PC-9 (cell line): ENCODE data around the gene TTC23. TPM values are rescaled to one million over a fixed set of nuclear protein-coding genes. Genes with fewer than 3 reads are reported as not detected.

Source experiments
- BruUV-seq: library from RNA; stranded (reverse); fragments of 400-500 nt; replicated peaks from 2 replicates; lab custom pipeline; 2021; lab: Mats Ljungman, UMichigan
- CTCF ChIA-PET: fragments of 300-600 bp; sonication (Branson Sonifier 250); formaldehyde crosslinking; loops from one replicate; lab custom pipeline; 2022; ENCODE audit warnings: antibody characterized with exemption; lab: Charles Lee
- POLR2A ChIA-PET: fragments of 300-600 bp; sonication (Branson Sonifier 250); formaldehyde crosslinking; loops from one replicate; lab custom pipeline; 2022; ENCODE audit warnings: antibody characterized with exemption; ENCODE audit not compliant: unreplicated experiment; lab: Charles Lee
- DNase-seq, 2 experiments: peaks; one replicate each; pipeline versions ENCODE4 v3.0.0 to v3.0.0-alpha.2; 2015 to 2022; ENCODE audit warnings: mixed read lengths in 1 of 2
- H2AFZ ChIP-seq: fragments of 200-600 bp; sonication (generic); 2 replicates; pipeline ENCODE4 v1.8.1; 2017; ENCODE audit warnings: antibody characterized with exemption
- H3F3A ChIP-seq: fragments of 200-600 bp; sonication (generic); 2 replicates; pipeline ENCODE4 v1.8.1; 2017; ENCODE audit warnings: antibody characterized with exemption, mild to moderate bottlenecking, low read depth; ENCODE audit not compliant: insufficient read depth
- H3K27ac ChIP-seq: fragments of 200-600 bp; sonication (generic); 2 replicates; pipeline ENCODE4 v1.6.1; 2016; ENCODE audit warnings: mixed run types
- H3K27me3 ChIP-seq: fragments of 200-600 bp; sonication (generic); 2 replicates; pipeline ENCODE4 v1.6.1; 2016; ENCODE audit warnings: low read depth, mixed run types; ENCODE audit not compliant: insufficient read depth
- H3K36me3 ChIP-seq: fragments of 200-600 bp; sonication (generic); 2 replicates; pipeline ENCODE4 v1.6.1; 2016; ENCODE audit warnings: low read depth, mixed run types
- H3K4me1 ChIP-seq: fragments of 200-600 bp; sonication (generic); replicated peaks from 2 replicates; pipeline ENCODE4 v1.6.1; 2016; ENCODE audit warnings: mixed run types; ENCODE audit not compliant: insufficient read depth
- H3K4me2 ChIP-seq: fragments of 200-600 bp; sonication (generic); 2 replicates; pipeline ENCODE4 v1.6.1; 2017; ENCODE audit warnings: mixed run types
- H3K4me3 ChIP-seq: fragments of 200-600 bp; sonication (generic); 2 replicates; pipeline ENCODE4 v1.6.1; 2016; ENCODE audit warnings: mixed run types
- H3K79me2 ChIP-seq: fragments of 200-600 bp; sonication (generic); 2 replicates; pipeline ENCODE4 v1.6.1; 2017; ENCODE audit warnings: low read depth, mixed run types
- H3K9me2 ChIP-seq: fragments of 200-600 bp; sonication (generic); 2 replicates; pipeline ENCODE4 v1.8.1; 2017; ENCODE audit warnings: mild to moderate bottlenecking; ENCODE audit not compliant: insufficient read depth
- H3K9me3 ChIP-seq: fragments of 200-600 bp; sonication (generic); 2 replicates; pipeline ENCODE4 v1.8.1; 2016; ENCODE audit warnings: low read depth; ENCODE audit not compliant: insufficient read depth
- H4K20me1 ChIP-seq: fragments of 200-600 bp; sonication (generic); 2 replicates; pipeline ENCODE4 v1.8.1; 2017; ENCODE audit not compliant: insufficient read depth
- EZH2 ChIP-seq: fragments of 200-600 bp; sonication (generic); IDR thresholded peaks from 2 replicates; pipeline ENCODE4 v1.8.0; 2017; ENCODE audit warnings: antibody characterized with exemption, low read depth
- intact Hi-C: fragments of 100-400 bp; cut with micrococcal nuclease; formaldehyde crosslinking; loops from one replicate; pipeline ENCODE4 v1.10.0; 2022; ENCODE audit not compliant: unreplicated experiment
- total RNA-seq: library from RNA; stranded (reverse); gene quantifications from 2 replicates; pipeline ENCODE4 v1.2.3, GENCODE V29; 2021
- TF ChIP-seq, protein P1 (sequence below): fragments of 200-600 bp; sonication (generic); conservative IDR thresholded peaks from 2 replicates; pipeline ENCODE4 v1.6.1; 2017; ENCODE audit warnings: mixed run types, antibody characterized with exemption, mild to moderate bottlenecking, moderate library complexity

Gene TTC23
- total RNA-seq, 1 experiment from 2014 or later, result 18.4 TPM

DNA sequence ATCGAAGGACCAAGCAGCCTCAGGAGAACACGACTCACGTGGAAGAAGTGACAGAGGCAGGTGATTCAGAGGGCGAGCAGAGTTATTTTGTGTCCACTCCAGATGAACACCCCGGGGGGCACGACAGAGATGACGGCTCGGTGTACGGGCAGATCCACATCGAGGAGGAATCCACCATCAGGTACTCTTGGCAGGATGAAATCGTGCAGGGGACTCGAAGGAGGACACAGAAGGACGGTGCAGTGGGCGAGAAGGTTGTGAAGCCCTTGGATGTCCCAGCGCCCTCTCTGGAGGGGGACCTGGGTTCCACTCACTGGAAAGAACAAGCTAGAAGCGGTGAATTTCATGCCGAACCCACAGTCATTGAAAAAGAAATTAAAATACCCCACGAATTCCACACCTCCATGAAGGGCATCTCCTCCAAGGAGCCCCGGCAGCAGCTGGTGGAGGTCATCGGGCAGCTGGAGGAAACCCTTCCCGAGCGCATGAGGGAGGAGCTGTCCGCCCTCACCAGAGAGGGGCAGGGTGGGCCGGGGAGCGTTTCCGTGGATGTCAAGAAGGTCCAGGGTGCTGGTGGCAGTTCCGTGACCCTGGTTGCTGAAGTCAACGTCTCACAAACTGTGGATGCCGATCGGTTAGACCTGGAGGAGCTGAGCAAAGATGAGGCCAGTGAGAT is 118.5 kb downstream of the TTC23 start:
- H4K20me1 ChIP-seq, result no peaks in the 10 kb centered on the region
- H3F3A ChIP-seq, result peaks cover 6% of the 10 kb centered on the region; the same call in 1 of the 2 replicates
- intact Hi-C loops, result no loop called here
- no peaks in the 10 kb centered on the region for H3K79me2 ChIP-seq
- POLR2A ChIA-PET, result no interaction called here
- no peak overlapping the region for H3K4me2 ChIP-seq
- H3K9me3 ChIP-seq, result no peaks in the 10 kb centered on the region
- no peak for TF ChIP-seq EZH2
- TF ChIP-seq, protein P1, sequence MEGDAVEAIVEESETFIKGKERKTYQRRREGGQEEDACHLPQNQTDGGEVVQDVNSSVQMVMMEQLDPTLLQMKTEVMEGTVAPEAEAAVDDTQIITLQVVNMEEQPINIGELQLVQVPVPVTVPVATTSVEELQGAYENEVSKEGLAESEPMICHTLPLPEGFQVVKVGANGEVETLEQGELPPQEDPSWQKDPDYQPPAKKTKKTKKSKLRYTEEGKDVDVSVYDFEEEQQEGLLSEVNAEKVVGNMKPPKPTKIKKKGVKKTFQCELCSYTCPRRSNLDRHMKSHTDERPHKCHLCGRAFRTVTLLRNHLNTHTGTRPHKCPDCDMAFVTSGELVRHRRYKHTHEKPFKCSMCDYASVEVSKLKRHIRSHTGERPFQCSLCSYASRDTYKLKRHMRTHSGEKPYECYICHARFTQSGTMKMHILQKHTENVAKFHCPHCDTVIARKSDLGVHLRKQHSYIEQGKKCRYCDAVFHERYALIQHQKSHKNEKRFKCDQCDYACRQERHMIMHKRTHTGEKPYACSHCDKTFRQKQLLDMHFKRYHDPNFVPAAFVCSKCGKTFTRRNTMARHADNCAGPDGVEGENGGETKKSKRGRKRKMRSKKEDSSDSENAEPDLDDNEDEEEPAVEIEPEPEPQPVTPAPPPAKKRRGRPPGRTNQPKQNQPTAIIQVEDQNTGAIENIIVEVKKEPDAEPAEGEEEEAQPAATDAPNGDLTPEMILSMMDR, result no peak
- peaks cover 15% of the 10 kb centered on the region for H3K4me1 ChIP-seq
- DNase-seq, result no peak
- no peaks in the 10 kb centered on the region for H3K27me3 ChIP-seq
- no peaks in the 10 kb centered on the region for H3K9me2 ChIP-seq
- CTCF ChIA-PET, result interaction anchor here (0.6 kb wide), 1 partner anchor 26 kb away, joined by 9 read pairs; no protein-coding TSS in a partner anchor
- H3K4me3 ChIP-seq, result no peak overlapping the region
- H2AFZ ChIP-seq, result no peak overlapping the region
- H3K36me3 ChIP-seq, result no peaks in the 10 kb centered on the region
- BruUV-seq, result no TSS peak
- H3K27ac ChIP-seq, result no peak overlapping the region

DNA sequence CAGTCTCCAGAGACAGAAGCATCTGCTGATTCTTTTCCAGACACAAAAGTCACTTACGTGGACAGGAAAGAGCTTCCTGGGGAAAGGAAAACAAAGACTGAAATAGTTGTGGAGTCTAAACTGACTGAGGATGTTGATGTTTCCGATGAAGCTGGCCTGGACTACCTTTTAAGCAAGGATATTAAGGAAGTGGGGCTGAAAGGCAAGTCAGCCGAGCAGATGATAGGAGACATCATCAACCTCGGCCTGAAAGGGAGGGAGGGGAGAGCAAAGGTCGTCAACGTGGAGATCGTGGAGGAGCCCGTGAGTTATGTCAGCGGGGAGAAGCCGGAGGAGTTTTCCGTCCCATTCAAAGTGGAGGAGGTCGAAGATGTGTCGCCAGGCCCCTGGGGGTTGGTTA is 119.1 kb downstream of the TTC23 start:
- DNase-seq, result no peak
- Histone ChIP-seq H3K9me3 (no peaks in the 10 kb centered on the region), H3K4me1 (peaks cover 15% of the 10 kb centered on the region), H3K4me3 (no peak overlapping the region), H3F3A (peaks cover 6% of the 10 kb centered on the region; the same call in 1 of the 2 replicates), H2AFZ (no peak overlapping the region), H4K20me1 (no peaks in the 10 kb centered on the region), H3K27ac (no peak overlapping the region), H3K27me3 (no peaks in the 10 kb centered on the region), H3K4me2 (no peak overlapping the region), H3K9me2 (no peaks in the 10 kb centered on the region), H3K36me3 (no peaks in the 10 kb centered on the region), H3K79me2 (no peaks in the 10 kb centered on the region)
- intact Hi-C loops, result no loop called here
- POLR2A ChIA-PET, result no interaction called here
- no TSS peak for BruUV-seq
- TF ChIP-seq, protein P1, result no peak
- TF ChIP-seq EZH2, result no peak
- CTCF ChIA-PET, result no interaction called here

DNA sequence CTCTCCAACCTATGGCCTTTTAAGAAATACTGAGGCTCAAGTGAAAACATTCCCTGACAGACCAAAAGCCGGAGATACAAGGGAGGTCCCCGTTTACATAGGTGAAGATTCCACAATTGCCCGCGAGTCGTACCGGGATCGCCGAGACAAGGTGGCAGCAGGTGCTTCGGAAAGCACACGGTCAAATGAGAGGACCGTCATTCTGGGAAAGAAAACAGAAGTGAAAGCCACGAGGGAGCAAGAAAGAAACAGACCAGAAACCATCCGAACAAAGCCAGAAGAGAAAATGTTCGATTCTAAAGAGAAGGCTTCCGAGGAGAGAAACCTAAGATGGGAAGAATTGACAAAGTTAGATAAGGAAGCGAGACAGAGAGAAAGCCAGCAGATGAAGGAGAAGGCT is 119.7 kb downstream of the TTC23 start:
- Histone ChIP-seq H3K36me3 (no peaks in the 10 kb centered on the region), H2AFZ (no peak overlapping the region), H3K4me3 (no peak overlapping the region), H3K9me2 (no peaks in the 10 kb centered on the region), H3K79me2 (no peaks in the 10 kb centered on the region), H3K27me3 (no peaks in the 10 kb centered on the region), H3K4me1 (peaks cover 17% of the 10 kb centered on the region), H3K4me2 (no peak overlapping the region), H3K27ac (no peak overlapping the region), H3F3A (peaks cover 6% of the 10 kb centered on the region; the same call in 1 of the 2 replicates), H3K9me3 (no peaks in the 10 kb centered on the region), H4K20me1 (no peaks in the 10 kb centered on the region)
- BruUV-seq, result no TSS peak
- intact Hi-C loops, result no loop called here
- ChIA-PET CTCF (no interaction called here), POLR2A (interaction anchor here (0.6 kb wide), 1 partner anchor 224 kb away, joined by 3 read pairs; no protein-coding TSS in a partner anchor)
- no peak for TF ChIP-seq EZH2
- TF ChIP-seq, protein P1, result no peak
- DNase-seq, result no peak
